NCI-H1436 (cell line): ENCODE measurements around the gene AGRN.
"Not testable (repeated sequence)": the region's sequence is repeated elsewhere in the genome, so short reads cannot be mapped to it uniquely, and the experiment has no call there.

ENCODE experiments used
- DNase-seq: peaks from one replicate; lab custom pipeline; 2025; lab: John Stamatoyannopoulos, UW

AGRN gene

DNA sequence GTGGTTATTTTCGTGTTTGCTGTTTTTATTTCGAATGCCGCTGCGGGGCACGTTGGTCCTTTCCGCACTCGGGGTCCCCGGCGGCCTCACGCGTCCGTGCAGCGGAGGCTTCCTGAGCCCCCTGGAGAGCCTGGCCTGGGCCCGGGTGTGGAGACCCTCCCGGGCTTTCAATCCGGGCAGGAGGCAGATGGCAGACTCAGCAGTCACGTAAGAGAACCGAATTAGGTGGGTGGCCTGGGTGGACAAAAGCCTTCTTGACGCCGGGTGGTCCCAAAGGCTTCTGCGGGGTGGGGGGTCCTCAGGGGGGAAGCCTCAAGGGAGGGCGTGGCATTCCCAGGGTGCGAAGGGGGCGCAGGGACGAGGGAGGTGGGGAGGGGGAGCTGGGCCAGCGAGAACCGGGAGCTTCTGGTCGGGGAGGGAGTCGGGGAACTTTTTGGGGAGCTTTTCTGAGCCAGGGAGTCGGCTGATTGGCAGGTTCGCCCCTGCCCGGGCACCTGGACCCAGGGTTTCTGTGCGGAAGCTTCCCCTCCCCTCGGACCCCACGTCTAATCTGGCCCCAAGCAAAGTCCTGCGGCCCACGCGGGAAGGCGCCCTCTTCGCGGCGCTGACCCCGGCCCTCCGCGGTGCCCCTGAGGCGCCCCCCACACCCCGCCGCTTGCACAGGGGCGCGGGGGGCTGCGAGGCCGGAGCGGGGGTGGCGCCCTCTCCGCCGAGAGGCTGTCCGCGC, 18.7 kb upstream of the AGRN start:
- no peak for DNase-seq

DNA sequence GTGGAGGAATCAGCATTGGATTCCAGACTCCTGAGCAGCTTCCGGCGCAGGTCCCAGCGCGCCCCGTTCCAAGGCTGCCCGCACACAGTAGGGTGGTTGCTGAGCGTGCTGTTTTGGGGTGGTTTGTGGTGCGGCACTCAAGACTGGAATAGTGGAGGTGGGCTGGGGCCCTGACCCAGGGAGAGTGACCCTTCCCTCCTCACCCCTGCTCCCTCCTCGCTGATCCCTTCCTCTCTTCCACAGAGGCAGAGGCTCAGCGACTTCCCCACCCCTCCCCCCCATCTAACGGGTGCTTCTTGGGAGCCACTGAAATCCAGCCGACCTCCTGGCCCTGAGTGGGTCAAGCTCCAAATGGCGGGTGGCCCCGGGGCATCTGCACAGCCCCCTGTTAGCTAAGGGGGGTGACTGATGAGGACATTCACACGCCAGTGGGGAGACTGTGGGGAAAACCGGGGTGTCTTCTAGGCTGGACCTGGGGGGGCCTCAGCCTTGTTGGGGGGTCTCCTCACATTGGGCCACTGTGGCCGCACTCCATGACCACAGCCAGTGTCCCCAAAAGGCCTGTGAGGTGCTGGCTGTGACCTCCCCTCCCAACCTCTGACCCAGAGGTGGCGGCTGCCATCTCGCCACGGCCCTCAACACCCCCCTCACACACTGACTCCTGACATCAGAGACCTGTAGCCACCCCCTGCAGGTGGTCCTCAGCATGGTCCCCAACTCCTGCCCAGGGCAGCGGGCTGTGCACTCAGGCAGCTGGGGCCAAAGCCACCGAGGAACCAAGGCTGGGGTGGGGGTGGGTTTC, 16.1 kb upstream of the AGRN start:
- no peak for DNase-seq

DNA sequence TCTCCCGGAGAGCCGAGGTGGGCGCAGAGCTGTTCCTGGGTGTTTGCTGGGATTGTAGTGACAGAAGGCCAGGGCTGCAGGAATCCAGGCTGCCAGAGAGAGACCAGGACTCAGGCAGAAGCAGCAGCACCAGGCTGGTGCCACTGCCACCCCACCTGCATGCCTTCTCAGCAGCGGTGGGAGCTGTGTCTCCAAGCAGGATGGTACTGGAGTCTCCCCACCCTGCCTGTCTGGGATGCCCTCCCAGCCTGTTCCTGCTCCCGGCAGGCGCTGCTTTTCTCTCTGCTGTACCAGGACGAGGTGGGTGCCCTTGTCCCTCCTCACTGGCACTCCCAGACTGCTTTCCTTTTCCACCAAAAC, 15.5 kb upstream of the AGRN start:
- no peak for DNase-seq

DNA sequence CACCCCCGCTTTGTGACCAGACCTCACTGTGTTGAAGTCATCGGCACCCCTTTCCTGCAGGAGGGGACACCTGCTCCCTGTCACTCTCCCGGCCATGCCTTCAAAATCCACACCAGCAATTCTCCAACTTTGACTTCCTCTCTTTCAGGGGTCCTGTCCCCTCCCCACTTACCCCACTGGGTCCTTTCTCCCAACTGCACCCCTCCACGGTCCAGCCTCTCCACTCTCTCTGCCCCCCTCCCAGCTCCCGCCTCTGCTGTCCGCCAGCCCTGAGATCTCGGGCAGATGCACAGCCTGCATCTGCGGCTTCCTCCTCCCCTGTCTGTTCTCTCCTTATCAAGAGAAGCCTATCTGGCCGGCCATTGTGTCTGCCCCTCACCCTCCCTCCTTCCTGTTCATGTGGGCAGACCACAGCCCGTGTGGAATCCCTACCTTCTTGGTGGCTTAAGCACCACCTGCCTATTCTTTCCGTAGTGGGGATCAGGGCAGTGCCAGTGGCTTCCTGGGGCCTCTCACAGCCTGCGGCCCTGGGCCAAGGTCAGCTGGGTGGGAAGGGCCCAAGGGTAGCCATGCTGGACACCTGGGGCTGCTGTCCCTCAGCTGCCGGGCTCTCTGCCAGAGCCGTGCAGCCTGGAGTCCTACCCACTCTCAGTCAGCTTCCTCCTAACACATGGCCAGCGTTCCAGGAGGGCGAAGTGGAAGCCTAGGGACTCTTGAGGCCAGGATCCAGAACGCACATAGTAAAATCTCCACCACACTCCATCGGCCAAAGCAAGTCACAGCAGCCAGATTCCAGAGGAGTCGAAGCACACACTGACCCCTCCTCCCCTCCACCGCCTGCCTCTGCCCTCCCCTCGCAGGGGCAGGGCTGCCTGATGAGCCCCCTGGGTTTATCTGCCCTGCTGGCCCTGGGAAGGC, 14.9 kb upstream of the AGRN start:
- DNase-seq, result no peak

DNA sequence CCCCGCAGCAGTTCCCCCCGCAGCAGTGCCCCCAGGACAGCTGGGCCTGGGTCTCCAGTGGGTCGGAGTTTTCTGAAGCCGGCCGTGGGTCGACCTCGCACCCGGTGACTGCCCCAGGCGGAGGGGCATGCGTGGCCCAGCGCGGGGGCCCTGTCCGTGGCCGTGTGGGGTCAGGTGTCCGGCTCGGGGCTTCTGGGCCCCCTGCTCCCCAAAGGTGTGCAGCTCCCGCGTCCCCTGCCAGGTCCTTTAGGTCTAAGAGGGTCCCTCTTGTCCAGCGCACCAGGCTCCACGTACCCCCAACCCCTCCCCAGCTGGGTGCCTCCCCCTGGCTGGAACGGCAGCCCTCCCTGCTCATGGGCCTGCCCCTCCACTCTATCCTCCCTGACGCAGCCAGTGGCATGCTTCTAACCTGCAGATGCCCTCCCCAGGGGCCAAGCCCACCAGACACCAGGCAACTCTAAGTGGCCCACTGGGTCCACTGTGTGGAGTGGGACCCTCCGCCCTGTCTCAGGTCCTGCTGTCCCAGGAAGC, 14.1 kb upstream of the AGRN start:
- DNase-seq, result no peak

DNA sequence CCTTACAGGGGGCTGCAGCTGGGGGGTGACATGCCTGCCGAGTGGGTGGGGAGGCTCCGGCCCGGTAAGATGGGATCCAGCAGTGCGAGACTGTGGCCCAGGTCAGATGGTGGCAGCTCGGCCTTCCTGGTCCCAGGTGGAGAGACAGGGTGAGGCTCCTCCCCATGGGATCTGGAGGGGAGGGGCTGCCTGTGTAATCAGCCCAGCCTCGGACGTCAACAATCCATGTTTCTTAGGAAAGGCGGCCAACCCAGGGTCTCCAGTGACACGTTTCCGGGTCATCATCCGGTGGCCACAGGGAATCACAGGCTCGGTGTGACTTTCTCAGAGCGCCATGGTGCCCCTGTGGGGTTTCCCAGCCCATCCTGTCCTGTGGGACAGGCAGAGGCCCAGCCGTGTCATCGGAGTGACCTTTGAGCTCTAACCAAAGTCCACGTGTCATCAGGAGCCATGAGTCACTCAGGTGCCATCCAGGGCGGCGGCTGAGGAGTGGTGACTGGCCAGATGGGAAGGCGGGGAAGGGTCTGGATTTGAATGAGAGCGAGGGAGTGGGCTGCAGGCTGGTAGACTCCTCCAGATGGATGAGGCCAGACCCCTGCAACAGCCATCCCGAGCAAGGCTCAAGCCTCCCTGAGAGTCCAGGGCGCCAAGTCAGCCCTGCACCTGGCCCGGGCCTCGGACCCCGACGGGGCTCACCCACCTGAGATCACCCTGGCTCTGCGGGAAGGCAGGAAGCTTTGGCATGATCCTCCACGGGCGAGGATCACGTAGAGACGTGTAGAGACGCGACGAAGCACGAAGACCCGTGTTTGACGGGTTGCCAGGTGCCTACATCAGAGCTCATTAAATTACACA, 13.4 kb upstream of the AGRN start:
- no peak for DNase-seq

DNA sequence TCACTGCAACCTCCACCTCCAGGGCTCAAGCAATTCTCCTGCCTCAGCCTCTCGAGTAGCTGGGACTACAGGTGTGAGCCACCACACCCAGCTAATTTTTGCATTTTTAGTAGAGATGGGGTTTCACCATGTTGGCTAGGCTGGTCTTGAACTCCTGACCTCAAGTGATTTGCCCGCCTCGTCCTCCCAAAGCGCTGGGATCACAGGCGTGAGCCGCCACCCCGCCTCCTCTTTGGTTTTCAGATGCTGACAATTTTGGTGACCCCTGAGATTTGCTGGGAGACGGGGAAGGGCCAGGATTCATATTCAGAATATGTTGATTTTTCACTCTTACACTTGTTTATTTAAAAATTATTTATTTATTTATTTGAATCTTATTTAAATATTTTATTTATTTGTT, 9.8 kb upstream of the AGRN start:
- not testable (repeated sequence) for DNase-seq

DNA sequence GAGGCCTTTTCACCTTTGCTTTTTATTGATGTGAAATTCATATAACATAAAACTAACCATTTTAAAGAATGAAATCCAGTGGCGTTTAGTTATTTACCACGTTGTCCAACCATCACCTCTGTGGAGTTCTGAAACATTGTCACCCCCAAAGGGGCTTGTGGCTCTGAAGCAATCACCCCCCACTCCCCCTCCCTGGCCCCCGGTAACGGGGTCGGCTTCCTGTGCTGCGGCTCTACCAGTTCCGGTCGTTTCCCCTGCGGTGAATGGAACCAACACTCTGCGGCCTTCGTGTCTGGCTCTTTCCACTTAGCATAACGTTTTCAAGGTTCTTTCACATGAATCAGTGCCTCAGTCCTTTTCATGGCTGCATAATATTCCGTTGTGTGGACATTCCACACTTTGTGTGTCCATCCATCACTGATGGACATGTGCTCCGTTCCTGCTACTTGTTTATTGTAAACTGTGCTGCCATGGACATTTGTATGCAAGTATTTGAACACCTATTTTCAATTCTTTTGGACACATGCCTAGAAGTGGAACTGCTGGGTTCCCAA, 8.4 kb upstream of the AGRN start:
- no peak for DNase-seq

DNA sequence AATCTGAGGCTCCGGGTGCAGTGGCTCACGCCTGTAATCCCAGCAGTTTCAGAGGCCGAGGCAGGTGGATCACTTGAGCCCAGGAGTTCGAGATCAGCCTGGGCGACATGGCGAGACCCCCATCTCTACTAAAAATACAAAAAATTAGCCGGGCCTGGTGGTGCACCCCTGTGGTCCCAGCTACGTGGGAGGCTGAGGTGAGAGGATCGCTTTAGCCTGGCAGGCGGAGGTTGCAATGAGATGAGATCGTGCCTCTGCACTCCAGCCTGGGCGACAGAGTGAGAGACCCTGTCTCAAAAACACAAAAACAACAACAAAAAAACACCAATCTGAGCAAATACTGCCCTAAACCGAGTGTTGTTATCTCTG, 7.2 kb upstream of the AGRN start:
- DNase-seq, result not testable (repeated sequence)

DNA sequence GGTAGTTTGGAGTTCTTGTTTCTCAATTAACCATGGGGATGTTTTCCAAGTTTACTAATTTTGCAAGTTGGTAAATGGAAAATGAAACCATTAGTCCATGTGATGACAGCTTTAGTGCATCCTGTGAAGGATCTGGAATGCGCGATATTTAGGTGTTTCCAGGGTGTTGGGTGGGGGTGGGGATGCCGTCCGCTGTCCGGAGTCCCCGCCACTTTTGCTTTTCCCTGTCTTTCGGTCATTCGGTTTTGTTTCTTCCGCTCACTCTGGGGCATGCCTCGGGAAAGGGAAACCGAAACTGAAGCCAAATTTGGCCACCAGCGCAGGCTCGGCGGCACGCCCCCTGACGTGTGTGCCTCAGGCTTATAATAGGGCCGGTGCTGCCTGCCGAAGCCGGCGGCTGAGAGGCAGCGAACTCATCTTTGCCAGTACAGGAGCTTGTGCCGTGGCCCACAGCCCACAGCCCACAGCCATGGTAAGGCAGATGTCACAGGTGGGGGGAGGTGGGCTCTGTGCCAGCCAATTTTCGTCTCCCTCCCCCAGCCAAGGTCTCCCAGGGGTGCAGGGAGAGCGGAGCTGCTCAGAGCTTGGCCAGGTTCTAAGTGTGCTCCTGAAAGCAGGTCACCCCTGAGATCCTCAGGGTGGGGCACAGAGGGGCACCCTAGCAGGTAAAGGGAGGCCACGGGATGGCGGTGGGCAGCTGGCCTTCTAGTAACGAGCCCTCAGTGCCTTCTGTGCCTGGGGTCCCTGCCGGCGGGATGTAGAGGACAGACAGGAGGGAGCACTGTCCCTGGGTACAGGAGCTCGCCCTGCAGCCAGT, 6.6 kb upstream of the AGRN start, which contains the start of gene ISG15:
Gene ISG15, plus strand, starts transcription at position 393 of the 817 bp plus-strand sequence. Its CDS starts 77 bp downstream, at position 470.
- peak; percentile 67 for DNase-seq

DNA sequence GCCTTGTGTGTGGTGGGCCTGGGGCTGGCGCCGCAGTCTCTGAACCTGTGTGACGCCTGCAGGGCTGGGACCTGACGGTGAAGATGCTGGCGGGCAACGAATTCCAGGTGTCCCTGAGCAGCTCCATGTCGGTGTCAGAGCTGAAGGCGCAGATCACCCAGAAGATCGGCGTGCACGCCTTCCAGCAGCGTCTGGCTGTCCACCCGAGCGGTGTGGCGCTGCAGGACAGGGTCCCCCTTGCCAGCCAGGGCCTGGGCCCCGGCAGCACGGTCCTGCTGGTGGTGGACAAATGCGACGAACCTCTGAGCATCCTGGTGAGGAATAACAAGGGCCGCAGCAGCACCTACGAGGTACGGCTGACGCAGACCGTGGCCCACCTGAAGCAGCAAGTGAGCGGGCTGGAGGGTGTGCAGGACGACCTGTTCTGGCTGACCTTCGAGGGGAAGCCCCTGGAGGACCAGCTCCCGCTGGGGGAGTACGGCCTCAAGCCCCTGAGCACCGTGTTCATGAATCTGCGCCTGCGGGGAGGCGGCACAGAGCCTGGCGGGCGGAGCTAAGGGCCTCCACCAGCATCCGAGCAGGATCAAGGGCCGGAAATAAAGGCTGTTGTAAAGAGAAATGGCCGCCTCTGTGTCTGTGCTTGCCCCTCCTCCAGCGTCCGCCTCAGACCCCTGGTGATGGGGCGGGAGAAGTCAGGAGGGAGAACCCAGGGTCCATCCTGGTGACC, 5.8 kb upstream of the AGRN start:
- peak; percentile 59 for DNase-seq

DNA sequence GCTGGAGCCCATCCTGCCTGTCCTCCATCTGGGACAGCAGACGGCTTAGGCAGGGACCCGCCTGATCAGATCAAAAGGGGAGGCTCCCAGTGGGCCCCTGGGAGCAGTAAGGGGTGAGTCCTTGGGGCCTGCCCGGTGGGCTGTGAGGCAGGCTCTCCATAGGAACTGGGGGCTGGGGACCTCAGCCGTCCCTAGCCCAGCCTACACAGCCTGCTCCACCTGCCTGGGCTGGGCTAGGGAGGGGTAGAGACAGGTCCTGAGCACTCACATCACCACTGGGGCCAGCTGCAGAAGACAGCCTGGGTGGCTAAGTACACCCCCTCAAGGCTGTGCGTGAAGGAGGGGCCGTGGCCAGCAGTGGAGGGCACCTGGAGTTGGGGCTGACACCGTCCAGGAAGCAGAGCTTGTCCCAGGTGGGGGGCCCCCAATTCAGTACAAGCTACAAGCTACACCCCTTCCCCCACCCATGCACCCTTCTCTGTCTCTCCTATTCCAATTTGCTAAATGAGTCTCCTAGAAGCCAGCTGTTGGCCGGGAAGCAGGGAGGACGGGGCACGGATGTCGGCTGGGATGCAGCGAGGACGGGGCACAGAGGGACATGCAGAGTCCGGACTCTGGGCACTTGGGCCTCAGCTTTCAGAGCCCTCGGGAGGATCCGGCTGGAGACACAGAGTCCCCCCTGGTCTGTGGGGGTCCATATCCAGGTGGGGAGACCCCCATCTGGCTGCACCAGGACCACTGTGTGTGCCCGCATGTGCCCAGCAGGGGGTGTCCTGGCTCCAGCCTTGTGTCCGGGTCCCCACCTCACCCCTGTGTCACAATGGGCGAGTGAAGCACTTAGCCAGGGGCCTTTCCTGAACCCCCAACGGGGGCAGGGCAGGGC, 4.9 kb upstream of the AGRN start:
- DNase-seq, result no peak

DNA sequence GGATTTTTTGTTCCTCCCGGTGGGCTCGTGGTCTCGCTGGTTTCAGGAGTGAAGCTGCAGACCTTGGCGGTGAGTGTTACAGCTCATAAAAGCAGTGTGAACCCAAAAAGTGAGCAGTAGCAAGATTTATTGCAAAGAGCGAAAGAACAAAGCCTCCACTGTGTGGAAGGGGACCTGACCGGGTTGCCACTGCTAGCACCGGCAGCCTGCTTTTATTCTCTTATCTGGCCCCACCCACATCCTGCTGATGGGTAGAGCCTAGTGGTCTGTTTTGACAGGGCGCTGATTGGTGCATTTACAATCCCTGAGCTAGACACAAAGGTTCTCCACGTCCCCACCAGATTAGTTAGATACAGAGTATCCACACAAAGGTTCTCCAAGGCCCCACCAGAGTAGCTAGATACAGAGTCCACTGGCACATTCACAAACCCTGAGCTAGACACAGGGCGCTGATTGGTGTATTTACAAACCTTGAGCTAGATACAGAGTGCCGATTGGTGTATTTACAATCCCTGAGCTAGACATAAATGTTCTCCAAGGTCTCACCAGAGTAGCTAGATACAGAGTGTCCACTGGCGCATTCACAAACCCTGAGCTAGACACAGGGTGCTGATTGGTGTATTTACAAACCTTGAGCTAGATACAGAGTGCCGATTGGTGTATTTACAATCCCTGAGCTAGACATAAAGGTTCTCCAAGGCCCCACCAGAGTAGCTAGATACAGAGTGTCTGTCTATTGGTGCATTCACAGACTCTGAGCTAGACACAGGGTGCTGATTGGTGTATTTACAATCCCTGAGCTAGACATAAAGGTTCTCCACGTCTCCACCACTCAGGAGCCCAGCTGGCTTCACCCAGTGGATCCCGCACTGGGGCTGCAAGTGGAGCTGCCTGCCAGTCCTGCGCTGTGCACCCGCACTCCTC, 2.3 kb upstream of the AGRN start:
- DNase-seq, result not testable (repeated sequence)

DNA sequence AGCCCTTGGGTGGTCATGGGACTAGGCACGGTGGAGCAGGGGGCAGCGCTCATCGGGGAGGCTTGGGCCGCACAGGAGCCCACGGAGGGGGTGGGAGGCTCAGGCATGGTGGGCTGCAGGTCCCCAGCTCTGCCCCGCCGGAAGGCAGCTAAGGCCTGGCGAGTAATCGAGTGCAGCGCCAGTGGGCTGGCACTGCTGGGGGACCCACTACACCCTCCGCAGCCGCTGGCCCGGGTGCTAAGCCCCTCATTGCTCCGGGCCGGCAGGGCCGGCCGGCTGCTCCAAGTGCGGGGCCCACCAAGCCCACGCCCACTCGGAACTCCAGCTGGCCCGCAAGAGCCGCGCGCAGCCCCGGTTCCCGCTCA, 1.6 kb upstream of the AGRN start:
- not testable (repeated sequence) for DNase-seq

DNA sequence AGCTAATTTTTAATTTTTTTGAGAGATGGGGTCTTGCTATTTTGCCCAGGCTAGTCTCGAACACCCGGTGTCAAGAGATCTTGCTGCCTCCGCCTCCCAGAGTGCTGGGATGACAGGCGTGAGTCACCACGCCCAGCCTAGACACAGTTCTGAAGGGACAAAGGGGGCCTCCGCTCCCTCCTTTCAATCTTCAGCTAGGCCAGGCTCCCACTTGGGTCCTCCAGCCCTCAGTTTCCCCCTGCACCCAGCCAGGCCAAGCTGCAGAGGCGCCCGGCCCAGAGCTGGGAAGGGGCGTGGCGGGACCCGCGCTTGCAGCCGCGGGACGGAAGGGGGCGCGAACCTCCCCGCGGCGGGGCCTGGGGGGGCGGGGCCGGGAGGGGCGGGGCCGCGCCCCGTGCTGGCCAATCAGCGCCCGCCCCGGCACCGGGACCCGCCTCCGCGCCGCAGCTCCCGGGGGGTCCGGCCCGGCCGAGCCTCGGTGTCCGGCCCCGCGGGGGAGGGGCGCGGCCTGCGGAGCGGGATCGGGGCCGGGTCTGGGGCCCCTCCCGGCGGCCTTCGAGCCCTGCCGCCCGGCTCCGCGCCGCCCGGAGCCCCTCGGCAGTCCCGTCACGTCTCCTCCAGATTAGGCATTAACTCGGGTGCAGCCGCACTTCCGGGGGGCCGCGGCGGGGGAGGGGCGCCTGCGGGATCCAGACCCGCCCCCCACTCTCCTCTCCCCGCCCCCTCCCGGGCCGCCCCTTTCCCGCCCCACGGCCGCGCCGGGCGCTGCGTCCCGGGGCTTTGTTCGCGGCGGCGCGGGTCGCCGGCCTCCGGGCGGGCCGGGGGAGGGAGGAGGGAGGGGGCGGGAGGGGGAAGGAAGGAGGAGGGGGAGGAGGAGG, 559 bp upstream of the AGRN start:
- DNase-seq, result peak; percentile 70

DNA sequence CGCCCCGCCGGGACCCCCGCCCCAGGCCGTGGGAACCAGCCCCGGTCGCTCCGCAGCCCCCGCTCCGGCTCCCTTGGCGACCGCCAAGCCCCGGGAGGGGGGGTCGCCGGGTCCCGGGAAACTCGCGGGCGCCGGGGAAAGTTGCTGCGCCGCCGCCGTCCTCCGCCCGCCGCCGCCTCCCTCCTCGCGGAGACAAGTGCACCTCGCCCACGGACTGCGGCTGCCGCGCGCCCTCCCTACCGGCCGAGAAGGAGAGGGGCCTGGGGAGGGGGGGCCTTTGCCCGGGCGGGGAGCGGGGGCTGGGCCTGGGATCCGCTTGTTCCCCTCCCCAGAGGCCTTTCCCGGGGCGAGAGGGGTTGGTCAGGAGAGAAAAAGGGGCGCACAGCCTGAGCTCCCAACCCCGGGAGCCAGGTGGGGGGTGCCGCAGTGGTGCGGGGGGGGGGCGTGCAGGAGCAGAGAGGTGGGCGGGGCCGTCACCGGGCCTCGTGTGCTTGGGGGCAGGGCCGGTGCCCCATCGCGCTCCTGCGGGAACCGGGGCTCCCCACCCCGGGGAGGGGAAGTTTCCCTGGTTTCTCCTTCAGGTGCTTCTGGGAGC, 592 bp downstream of the AGRN start:
- DNase-seq, result no peak
